HEK293T (cell line): ENCODE results near the gene PCNX3.

Source experiments
- ARNT ChIP-seq: fragments of 450-650 bp; IDR thresholded peaks from 2 replicates; pipeline ENCODE4 v1.6.1; 2017; ENCODE audit warnings: mild to moderate bottlenecking
- BHLHE40 ChIP-seq: fragments of 450-650 bp; IDR thresholded peaks from 2 replicates; pipeline ENCODE4 v1.6.1; 2016; ENCODE audit warnings: mild to moderate bottlenecking, moderate library complexity, borderline replicate concordance
- ELF4 ChIP-seq: fragments of 450-650 bp; IDR thresholded peaks from 2 replicates; pipeline ENCODE4 v1.6.1; 2017; ENCODE audit warnings: antibody characterized with exemption
- FOXA1 ChIP-seq: fragments of 450-650 bp; IDR thresholded peaks from 2 replicates; pipeline ENCODE4 v1.6.1; 2016; ENCODE audit warnings: mild to moderate bottlenecking
- FOXK2 ChIP-seq: fragments of 450-650 bp; IDR thresholded peaks from 2 replicates; pipeline ENCODE4 v1.6.1; 2016; ENCODE audit warnings: mild to moderate bottlenecking
- FOXM1 ChIP-seq: fragments of 450-650 bp; IDR thresholded peaks from 2 replicates; pipeline ENCODE4 v1.6.1; 2017; ENCODE audit warnings: mild to moderate bottlenecking, borderline replicate concordance
- NFRKB ChIP-seq: fragments of 450-650 bp; IDR thresholded peaks from 2 replicates; pipeline ENCODE4 v1.6.1; 2016; ENCODE audit warnings: mild to moderate bottlenecking, moderate library complexity
- SP1 ChIP-seq: fragments of 450-650 bp; IDR thresholded peaks from 2 replicates; pipeline ENCODE4 v1.6.1; 2017
- TARDBP ChIP-seq: fragments of 450-650 bp; IDR thresholded peaks from 2 replicates; pipeline ENCODE4 v1.6.1; 2016
- ZNF384 ChIP-seq: fragments of 450-650 bp; IDR thresholded peaks from 2 replicates; pipeline ENCODE4 v1.6.1; 2016

DNA sequence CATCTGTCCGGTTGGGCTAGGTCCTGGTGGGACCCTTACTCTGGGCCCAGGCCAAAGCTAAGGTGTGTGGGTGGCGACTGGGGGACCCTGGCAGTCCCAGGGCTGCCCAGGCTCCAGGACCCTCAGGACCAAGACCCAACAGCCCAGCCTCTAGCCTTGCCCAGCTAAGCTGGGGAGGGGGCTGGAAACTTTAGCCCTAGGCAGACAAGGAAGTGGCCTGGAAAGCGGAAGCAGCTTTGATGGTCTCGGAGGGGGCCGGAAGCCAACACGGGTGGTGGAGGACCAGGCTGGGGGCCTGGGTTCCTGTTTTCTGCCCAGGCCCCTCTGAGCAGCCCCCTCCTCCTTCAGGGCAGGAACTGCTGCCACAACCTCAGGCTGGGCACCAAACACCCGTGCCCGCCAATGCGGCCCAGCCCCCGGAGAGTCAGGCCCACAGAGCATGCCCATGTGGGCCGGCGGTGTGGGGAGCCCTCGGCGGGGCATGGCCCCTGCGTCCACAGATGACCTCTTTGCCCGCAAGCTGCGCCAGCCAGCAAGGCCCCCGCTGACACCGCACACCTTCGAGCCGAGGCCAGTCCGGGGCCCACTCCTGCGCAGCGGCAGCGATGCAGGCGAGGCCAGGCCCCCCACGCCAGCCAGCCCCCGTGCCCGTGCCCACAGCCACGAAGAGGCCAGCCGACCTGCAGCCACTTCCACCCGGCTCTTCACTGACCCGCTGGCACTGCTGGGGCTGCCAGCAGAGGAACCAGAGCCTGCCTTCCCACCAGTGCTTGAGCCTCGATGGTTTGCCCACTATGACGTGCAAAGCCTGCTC is 25.1 kb downstream of the PCNX3 start:
- TF ChIP-seq ZNF384 = no peak
- no peak for TF ChIP-seq TARDBP
- TF ChIP-seq FOXK2 = no peak
- TF ChIP-seq SP1 = no peak
- no peak for TF ChIP-seq ELF4
- no peak for TF ChIP-seq BHLHE40
- TF ChIP-seq ARNT = no peak
- no peak for TF ChIP-seq NFRKB
- no peak for TF ChIP-seq FOXM1
- TF ChIP-seq FOXA1 = no peak
